AG09319 (cell line): Measurements from ENCODE around the gene MAPK1.

Source experiments
- DNase-seq: peaks from one replicate; pipeline ENCODE4 v3.0.0-alpha.2; 2010; ENCODE audit warnings: low read depth; ENCODE audit errors: extremely low read depth
- TF ChIP-seq, protein P1 (sequence below): IDR thresholded peaks from 2 replicates; pipeline ENCODE4 v1.5.1; 2011; ENCODE audit warnings: low read depth, mild to moderate bottlenecking, inconsistent platforms, low read length, moderate library complexity

MAPK1 gene

GRCh38 chr22:21759646-21760376 lies 107.6 kb downstream of the MAPK1 start:
- DNase-seq, result no peak
- TF ChIP-seq, protein P1, sequence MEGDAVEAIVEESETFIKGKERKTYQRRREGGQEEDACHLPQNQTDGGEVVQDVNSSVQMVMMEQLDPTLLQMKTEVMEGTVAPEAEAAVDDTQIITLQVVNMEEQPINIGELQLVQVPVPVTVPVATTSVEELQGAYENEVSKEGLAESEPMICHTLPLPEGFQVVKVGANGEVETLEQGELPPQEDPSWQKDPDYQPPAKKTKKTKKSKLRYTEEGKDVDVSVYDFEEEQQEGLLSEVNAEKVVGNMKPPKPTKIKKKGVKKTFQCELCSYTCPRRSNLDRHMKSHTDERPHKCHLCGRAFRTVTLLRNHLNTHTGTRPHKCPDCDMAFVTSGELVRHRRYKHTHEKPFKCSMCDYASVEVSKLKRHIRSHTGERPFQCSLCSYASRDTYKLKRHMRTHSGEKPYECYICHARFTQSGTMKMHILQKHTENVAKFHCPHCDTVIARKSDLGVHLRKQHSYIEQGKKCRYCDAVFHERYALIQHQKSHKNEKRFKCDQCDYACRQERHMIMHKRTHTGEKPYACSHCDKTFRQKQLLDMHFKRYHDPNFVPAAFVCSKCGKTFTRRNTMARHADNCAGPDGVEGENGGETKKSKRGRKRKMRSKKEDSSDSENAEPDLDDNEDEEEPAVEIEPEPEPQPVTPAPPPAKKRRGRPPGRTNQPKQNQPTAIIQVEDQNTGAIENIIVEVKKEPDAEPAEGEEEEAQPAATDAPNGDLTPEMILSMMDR, result no peak

- TF ChIP-seq, protein P1, result no peak
- no peak for DNase-seq
Observed at GRCh38 chr22:21759093-21759492, 108.4 kb downstream of the MAPK1 start.

DNA sequence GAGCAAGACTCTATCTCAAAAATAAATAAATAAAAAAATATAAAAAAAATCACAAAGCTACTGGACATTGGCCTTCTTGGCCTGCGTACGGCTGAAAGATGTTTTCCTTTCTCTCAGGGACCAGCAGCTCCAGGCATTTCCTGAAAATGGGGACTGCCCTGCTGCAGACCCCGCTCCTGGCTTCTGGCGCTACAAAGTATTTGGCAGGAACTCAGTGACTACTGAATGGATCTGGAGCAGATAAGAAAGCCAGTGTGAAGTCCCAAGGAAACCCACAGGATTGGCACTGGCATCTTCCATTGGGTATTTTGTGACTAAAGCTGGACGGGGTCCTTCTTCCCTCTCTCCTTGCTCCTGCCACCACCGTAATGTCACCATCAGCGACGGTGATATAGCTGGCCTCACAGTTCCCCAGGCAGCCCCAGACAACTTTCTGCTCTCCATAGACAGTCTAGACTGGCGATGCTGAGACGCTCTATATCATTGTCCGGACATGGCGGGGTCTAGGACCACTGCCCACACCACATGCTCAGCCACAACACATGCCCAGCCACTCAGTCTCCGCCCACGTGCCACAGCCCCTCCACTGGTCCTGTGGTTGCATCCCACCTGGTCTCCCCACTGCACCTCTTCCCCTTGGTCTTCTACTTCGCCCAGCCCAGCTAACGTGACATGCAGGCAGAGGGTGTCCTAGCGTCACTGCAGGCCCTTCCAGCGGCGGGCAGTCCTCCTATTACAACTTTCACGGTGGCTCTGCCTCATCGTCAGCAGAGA lies 109.2 kb downstream of the MAPK1 start:
- TF ChIP-seq, protein P1, result no peak

GRCh38 chr22:21755851-21756284 lies 111.6 kb downstream of the MAPK1 start:
- no peak for DNase-seq
- TF ChIP-seq, protein P1, result no peak

More for the DNA sequence above, 109.2 kb downstream of the MAPK1 start:
- no peak for DNase-seq

- DNase-seq, result no peak
- TF ChIP-seq, protein P1, result no peak
Observed at GRCh38 chr22:21754523-21754922, 112.9 kb downstream of the MAPK1 start.

DNA sequence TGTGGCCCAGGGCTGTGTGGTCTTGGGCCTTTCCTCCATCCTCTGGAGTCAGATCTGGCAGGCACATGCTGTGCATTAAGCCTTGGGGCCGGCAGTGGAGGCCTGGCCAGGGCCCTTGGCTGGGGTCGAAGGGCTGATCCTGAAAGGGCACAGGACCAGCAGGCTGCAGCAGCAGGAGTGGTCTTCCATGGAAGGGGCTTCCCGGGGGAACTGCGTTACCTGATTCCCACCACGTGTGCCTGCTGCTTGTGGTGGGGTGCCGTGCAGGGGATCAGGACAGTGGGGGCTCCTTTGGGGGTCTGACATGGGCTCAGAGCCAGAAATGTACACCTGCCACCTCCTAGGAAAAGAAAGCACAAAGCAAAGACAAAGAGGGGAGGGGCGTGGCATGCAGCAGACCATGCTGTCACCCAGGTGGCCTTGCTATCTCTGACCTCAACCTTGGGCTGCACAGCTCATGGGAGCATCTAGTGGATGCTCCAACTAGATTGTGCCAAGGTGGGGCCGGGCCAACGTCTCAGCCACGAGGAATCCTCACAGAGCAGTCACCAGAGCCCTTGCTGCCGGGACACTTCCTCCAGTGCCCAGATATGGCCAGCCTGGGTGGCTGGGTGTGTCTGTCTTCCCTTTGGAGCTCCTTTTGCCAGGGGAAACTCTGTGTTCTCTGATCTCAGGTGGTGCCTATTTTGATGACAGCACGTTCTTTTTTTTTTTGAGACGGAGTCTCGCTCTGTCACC lies 113.9 kb downstream of the MAPK1 start:
- TF ChIP-seq, protein P1, result no peak
- DNase-seq, result no peak
